Ovary (tissue), 9 donors: ENCODE results near the gene ASIC1. TPM values are rescaled to one million over a fixed set of nuclear protein-coding genes. Genes with fewer than 3 reads are reported as not detected.
A peak's percentile ranks its signal among the peaks of the same experiment; 100 is the strongest.

Source experiments
- DNase-seq, 5 donors: peaks; one replicate each; pipeline ENCODE4 v3.0.0-alpha.2; 2019 to 2020
- H3K27ac ChIP-seq, 2 donors: fragments of 200-600 bp; one replicate each; pipeline versions ENCODE4 v1.5.1 to v1.8.0; 2019 to 2022
- H3K27me3 ChIP-seq: fragments of 200-600 bp; one replicate; pipeline ENCODE4 v1.8.0; 2022
- H3K36me3 ChIP-seq: fragments of 200-600 bp; sonication (generic); one replicate; pipeline ENCODE4 v1.5.1; 2019
- H3K4me1 ChIP-seq: one replicate; pipeline ENCODE4 v1.8.1; 2013; ENCODE audit warnings: mild to moderate bottlenecking, moderate library complexity; ENCODE audit not compliant: insufficient read depth
- H3K4me3 ChIP-seq: fragments of 200-600 bp; sonication (generic); one replicate; pipeline ENCODE4 v1.5.1; 2017
- H3K9me3 ChIP-seq, 2 donors: fragments of 200-600 bp in 1 of 2; sonication (generic) in 1 of 2; one replicate each; pipeline versions ENCODE4 v1.5.1 to v1.8.1; 2013 to 2019; ENCODE audit warnings: mild to moderate bottlenecking in 1 of 2, moderate library complexity in 1 of 2
- EP300 ChIP-seq: sonication (generic); formaldehyde crosslinking; IDR thresholded peaks from one replicate; pipeline ENCODE4 v1.6.1; 2017; ENCODE audit warnings: antibody characterized with exemption
- POLR2A ChIP-seq: fragments of 450-650 bp; IDR thresholded peaks from one replicate; pipeline ENCODE4 v1.6.1; 2017; ENCODE audit warnings: antibody characterized with exemption, mild to moderate bottlenecking, moderate library complexity
- WGBS, 3 donors: extraction: QIAGEN DNeasy Blood & Tissue Kit in 1 of 3; methylation state at CpG; one replicate each; pipeline versions ENCODE4 v1.1.5 to v1.1.7; 2013 to 2017; 5-methylcytosine and 5-hydroxymethylcytosine counted together
- intact Hi-C, 4 donors: fragments of 100-400 bp; cut with DNase I; formaldehyde crosslinking; loops; one replicate each; pipeline versions ENCODE4 v1.11.0 to v1.15.1; 2022 to 2023
- polyA plus RNA-seq, 2 donors: library from polyadenylated mRNA; stranded (reverse); fragments of 200-250 nt in 1 of 2; fragments of 350-450 nt in 1 of 2; fragmentation: Illumina TruSeq in 1 of 2; extraction: RNeasy Lipid Tissue Mini Kit (QIAGEN cat#74804) in 1 of 2; gene quantifications; one replicate each; pipeline ENCODE4 v1.2.3, GENCODE V29; 2013 to 2014
- total RNA-seq, 7 donors: library from RNA; depleted of rRNA in 2 of 7; stranded (reverse); fragments of >200 nt in 2 of 7; fragmentation: NEBNext Ultra II Directional in 3 of 7; extraction: Animal tissue kit (Norgen Biotek cat#: 25700) in 3 of 7; gene quantifications; one replicate each; pipeline versions ENCODE4 v1.1.0 to v1.2.4, GENCODE V29; 2016 to 2023
- TF ChIP-seq, protein P1 (sequence below), 3 donors: fragments of 450-650 bp in 2 of 3; fragments of 200-600 bp in 1 of 3; IDR thresholded peaks; one replicate each; pipeline versions ENCODE4 v1.5.1 to v1.8.0; 2016 to 2022; ENCODE audit warnings: antibody characterized with exemption in 3 of 3, mild to moderate bottlenecking in 1 of 3
- donor health status: DM: no; HTN: no; CAD: no; lungs with moderate emphysema.
- donor health status: DM: no; HTN: no; CAD: no.
- donor health status: Bipolar disorder and iron deficiency.
- donor health status: DM: yes; HTN: yes; CAD: no.
- donor health status: DM: no; HTN: no; CAD: no.
- donor health status: DM: yes; HTN: yes; CAD: no.

The ASIC1 gene
- total and polyA plus RNA-seq, 9 donors = 0.12 to 4.1 (median 0.69) TPM

DNA sequence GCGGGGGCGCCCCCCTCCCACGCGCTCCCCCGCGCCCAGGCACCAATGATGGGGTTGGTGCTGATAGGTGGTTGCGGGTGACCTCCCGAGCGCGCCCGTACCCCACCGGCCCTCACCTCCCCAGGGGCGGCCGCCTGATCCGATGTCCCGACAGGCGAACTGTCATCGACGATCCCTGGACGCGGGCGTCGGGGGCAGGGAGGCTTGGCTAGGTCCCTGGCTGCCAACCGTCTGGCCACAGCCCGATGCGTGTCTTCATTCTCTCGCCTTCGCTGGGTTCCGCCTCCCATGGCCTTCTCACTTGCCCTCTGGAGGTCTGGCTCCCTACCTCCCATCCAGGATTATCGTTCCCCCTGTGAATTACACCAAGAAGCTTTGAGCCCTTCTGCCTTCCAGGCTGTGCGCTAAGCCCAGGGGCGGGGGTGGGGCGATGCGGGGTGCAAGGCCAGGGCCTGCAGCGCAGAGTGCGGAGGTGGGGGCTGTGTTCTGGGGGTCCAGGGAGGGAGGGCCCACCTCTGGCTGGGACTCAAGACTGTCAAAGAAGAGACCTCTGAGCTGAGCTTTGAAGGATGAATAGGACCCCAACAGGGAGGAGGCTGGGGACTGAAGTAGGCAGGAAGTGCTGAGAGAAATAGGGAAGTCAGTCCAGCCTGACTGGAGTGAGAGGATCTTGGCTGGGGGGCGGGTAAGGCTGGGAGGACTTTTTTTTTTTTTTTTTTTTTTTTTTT lies 24.4 kb upstream of the ASIC1 start:
- Histone ChIP-seq H3K4me3 (no peak overlapping the region), H3K27ac (no peak overlapping the region)
- DNase-seq = no peak

DNA sequence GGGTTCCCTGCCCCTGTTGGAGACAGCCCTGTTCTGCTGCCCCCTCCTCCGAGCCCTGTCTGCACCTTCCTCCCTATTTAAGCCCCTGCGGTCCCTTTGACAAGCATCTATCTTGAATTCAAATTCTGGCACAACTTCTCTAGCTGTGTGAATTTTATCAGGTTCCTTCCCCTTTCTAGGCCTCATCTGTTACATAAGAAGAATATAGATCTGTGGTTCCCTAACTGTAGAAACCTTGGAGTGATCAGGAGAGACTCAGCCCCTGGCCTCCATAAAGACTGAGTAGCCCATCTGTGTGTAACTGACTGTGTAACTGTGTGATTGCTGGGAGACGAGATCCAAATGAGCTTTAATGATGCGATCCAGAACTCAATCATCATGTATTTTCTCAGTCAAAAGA lies 19.1 kb upstream of the ASIC1 start:
- Histone ChIP-seq H3K36me3 (no peaks in the 10 kb centered on the region), H3K27me3 (no peaks in the 10 kb centered on the region), H3K4me3 (no peak overlapping the region), H3K4me1 (no peaks in the 10 kb centered on the region), H3K9me3 (no peaks in the 10 kb centered on the region), H3K27ac (no peak overlapping the region)
- TF ChIP-seq, protein P1, sequence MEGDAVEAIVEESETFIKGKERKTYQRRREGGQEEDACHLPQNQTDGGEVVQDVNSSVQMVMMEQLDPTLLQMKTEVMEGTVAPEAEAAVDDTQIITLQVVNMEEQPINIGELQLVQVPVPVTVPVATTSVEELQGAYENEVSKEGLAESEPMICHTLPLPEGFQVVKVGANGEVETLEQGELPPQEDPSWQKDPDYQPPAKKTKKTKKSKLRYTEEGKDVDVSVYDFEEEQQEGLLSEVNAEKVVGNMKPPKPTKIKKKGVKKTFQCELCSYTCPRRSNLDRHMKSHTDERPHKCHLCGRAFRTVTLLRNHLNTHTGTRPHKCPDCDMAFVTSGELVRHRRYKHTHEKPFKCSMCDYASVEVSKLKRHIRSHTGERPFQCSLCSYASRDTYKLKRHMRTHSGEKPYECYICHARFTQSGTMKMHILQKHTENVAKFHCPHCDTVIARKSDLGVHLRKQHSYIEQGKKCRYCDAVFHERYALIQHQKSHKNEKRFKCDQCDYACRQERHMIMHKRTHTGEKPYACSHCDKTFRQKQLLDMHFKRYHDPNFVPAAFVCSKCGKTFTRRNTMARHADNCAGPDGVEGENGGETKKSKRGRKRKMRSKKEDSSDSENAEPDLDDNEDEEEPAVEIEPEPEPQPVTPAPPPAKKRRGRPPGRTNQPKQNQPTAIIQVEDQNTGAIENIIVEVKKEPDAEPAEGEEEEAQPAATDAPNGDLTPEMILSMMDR (IDR thresholded peaks at IDR 0.05) = no peak
- TF ChIP-seq EP300 (no peak), POLR2A (no peak)
- intact Hi-C loops = no loop called here
- DNase-seq = no peak
- 87 to 93% (median 87%) methylated on average over 4 of the region's 4 CpGs for WGBS, 3 donors

More for the DNA sequence above, 24.4 kb upstream of the ASIC1 start:
- TF ChIP-seq, protein P1 (IDR thresholded peaks at IDR 0.05) = no peak
- TF ChIP-seq EP300 (no peak), POLR2A (no peak)
- H3K4me1 ChIP-seq = peaks cover 1% of the 10 kb centered on the region
- H3K27me3 ChIP-seq = no peaks in the 10 kb centered on the region
- no peaks in the 10 kb centered on the region for H3K36me3 ChIP-seq
- no peaks in the 10 kb centered on the region for H3K9me3 ChIP-seq
- 5 to 16% (median 16%) methylated on average over 18 to 37 of the region's 37 CpGs for WGBS, 3 donors
- intact Hi-C loops = no loop called here

DNA sequence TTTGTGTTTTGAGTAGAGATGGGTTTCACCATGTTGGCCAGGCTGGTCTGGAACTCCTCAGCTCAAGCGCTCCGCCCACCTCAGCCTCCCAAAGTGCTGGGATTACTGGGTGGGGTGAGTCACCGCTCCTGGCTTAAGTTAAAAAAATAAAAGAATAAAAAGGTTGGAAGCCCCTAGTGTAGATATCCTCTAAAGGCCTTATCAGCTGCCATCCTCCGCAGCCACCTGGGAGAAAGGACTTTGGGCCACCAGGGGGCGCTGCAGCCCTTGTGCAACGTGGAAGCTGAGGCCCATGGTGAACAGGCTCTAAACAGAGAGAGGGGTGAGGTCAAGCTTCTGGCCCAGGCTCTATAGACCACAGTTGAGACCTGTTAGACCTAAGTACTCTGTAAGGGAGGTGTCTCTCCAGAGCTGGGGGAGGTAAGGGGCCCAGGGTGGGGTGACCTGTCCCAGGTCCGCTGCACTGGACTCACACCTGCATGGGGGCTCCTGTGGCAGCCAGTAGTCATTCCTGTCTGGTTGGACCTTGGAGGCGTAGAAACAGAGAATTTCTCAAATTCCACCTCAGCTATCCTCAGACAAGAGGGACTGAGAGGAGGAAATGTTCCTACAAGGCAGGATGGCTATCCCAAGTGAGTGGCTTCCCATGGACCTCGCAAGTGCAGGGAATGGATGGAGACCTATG lies 18.1 kb upstream of the ASIC1 start:
- H3K9me3 ChIP-seq = no peaks in the 10 kb centered on the region
- DNase-seq = peak; percentile 73 to 90 (median 88)
- no peaks in the 10 kb centered on the region for H3K27me3 ChIP-seq
- no peaks in the 10 kb centered on the region for H3K4me1 ChIP-seq
- WGBS, 3 donors = 43 to 52% (median 49%) methylated on average over 9 of the region's 9 CpGs
- no peak overlapping the region for H3K27ac ChIP-seq
- H3K4me3 ChIP-seq = no peak overlapping the region
- no peaks in the 10 kb centered on the region for H3K36me3 ChIP-seq
- no peak for TF ChIP-seq EP300
- TF ChIP-seq, protein P1 (IDR thresholded peaks at IDR 0.05) = peak; percentile 78 to 85 (median 85)
- peak; percentile 19 for TF ChIP-seq POLR2A
- intact Hi-C loops = no loop called here

DNA sequence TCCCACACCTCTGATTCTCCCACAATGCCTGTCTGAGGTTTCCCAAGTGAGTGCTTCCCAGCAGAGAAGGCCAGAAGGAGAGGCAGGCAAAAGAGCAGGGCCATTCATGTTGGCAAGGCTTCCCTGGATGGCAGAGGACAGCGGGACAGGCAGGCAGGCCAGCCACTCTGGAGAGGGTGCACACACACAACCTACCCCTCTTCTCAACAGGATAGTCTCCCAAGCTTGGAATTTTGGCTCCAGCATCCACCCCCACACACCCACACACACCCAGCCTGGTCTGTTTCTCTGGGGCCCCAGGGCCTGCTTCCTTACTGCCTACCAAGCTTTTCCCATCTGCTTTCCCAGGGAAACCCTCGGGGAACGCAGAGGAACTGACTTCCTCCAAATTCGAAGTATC lies 16.7 kb upstream of the ASIC1 start:
- Histone ChIP-seq H3K9me3 (no peaks in the 10 kb centered on the region), H3K36me3 (no peaks in the 10 kb centered on the region), H3K27ac (no peak overlapping the region), H3K4me1 (no peaks in the 10 kb centered on the region), H3K4me3 (no peak overlapping the region), H3K27me3 (no peaks in the 10 kb centered on the region)
- intact Hi-C loops = no loop called here
- no peak for DNase-seq
- 59 to 66% (median 65%) methylated on average over 4 of the region's 4 CpGs for WGBS, 3 donors
- TF ChIP-seq, protein P1 (IDR thresholded peaks at IDR 0.05) = no peak
- TF ChIP-seq EP300 = no peak
- no peak for TF ChIP-seq POLR2A
